H9 (cell line): ENCODE results near the gene ZNF804A. TPM values are rescaled to one million over a fixed set of nuclear protein-coding genes. Genes with fewer than 3 reads are reported as not detected.

Experiments
- DNase-seq: peaks from one replicate; pipeline ENCODE4 v3.0.0-alpha.2; 2017
- H2AFZ ChIP-seq: one replicate; pipeline ENCODE4 v1.6.1; 2013; ENCODE audit warnings: mild to moderate bottlenecking, low read length, control low read depth, moderate library complexity
- H2AK5ac ChIP-seq: 2 replicates; pipeline ENCODE4 v1.6.1; 2013; ENCODE audit warnings: low read length, control low read depth, mixed read lengths; ENCODE audit not compliant: insufficient read length
- H2BK120ac ChIP-seq: one replicate; pipeline ENCODE4 v1.6.1; 2013; ENCODE audit warnings: low read depth, mild to moderate bottlenecking, low read length, control low read depth, inconsistent platforms; ENCODE audit not compliant: poor library complexity, severe bottlenecking
- H2BK12ac ChIP-seq: 2 replicates; pipeline ENCODE4 v1.6.1; 2013; ENCODE audit warnings: low read length, control low read depth, mixed read lengths, low read depth; ENCODE audit not compliant: insufficient read length
- H2BK15ac ChIP-seq: 2 replicates; pipeline ENCODE4 v1.6.1; 2013; ENCODE audit warnings: low read depth, low read length, control low read depth
- H2BK20ac ChIP-seq: one replicate; pipeline ENCODE4 v1.6.1; 2013; ENCODE audit warnings: low read depth, mild to moderate bottlenecking, low read length, control low read depth, inconsistent platforms; ENCODE audit not compliant: poor library complexity, severe bottlenecking
- H2BK5ac ChIP-seq: 2 replicates; pipeline ENCODE4 v1.6.1; 2013; ENCODE audit warnings: low read length, control low read depth, mixed read lengths; ENCODE audit not compliant: insufficient read length
- H3K14ac ChIP-seq: 2 replicates; pipeline ENCODE4 v1.6.1; 2013; ENCODE audit warnings: low read length, control low read depth; ENCODE audit not compliant: insufficient read depth
- H3K18ac ChIP-seq: 2 replicates; pipeline ENCODE4 v1.6.1; 2013; ENCODE audit warnings: low read depth, mild to moderate bottlenecking, mixed read lengths, low read length, control low read depth; ENCODE audit not compliant: insufficient read length
- H3K23ac ChIP-seq: 2 replicates; pipeline ENCODE4 v1.6.1; 2013; ENCODE audit warnings: low read length, control low read depth, mixed read lengths, low read depth; ENCODE audit not compliant: insufficient read length
- H3K23me2 ChIP-seq: 2 replicates; pipeline ENCODE4 v1.6.1; 2013; ENCODE audit warnings: low read depth, mild to moderate bottlenecking, mixed read lengths, low read length, control low read depth; ENCODE audit not compliant: insufficient read length, poor library complexity, severe bottlenecking
- H3K27ac ChIP-seq: 2 replicates; pipeline ENCODE4 v1.5.1; 2013; ENCODE audit warnings: low read length, control low read depth, mixed read lengths, low read depth; ENCODE audit not compliant: insufficient read length
- H3K27me3 ChIP-seq: 2 replicates; pipeline ENCODE4 v1.6.1; 2013; ENCODE audit warnings: low read length, control low read depth, inconsistent platforms; ENCODE audit not compliant: insufficient read depth
- H3K4ac ChIP-seq: 2 replicates; pipeline ENCODE4 v1.6.1; 2013; ENCODE audit warnings: low read depth, mild to moderate bottlenecking, control low read depth, inconsistent platforms, low read length, moderate library complexity
- H3K4me1 ChIP-seq: 2 replicates; pipeline ENCODE4 v1.6.1; 2013; ENCODE audit warnings: low read length, control low read depth, inconsistent platforms; ENCODE audit not compliant: insufficient read depth
- H3K4me2 ChIP-seq: 2 replicates; pipeline ENCODE4 v1.6.1; 2013; ENCODE audit warnings: low read length, control low read depth, mixed read lengths; ENCODE audit not compliant: insufficient read length, insufficient read depth
- H3K56ac ChIP-seq: 2 replicates; pipeline ENCODE4 v1.6.1; 2013; ENCODE audit warnings: low read depth, mild to moderate bottlenecking, mixed read lengths, low read length, control low read depth; ENCODE audit not compliant: insufficient read length
- H3K79me1 ChIP-seq: 2 replicates; pipeline ENCODE4 v1.6.1; 2013; ENCODE audit warnings: low read depth, mild to moderate bottlenecking, moderate library complexity, low read length, control low read depth, inconsistent platforms; ENCODE audit not compliant: insufficient read depth, poor library complexity, severe bottlenecking
- H3K79me2 ChIP-seq: 2 replicates; pipeline ENCODE4 v1.6.1; 2013; ENCODE audit warnings: low read length, control low read depth, inconsistent platforms; ENCODE audit not compliant: insufficient read depth
- H3K9ac ChIP-seq: 2 replicates; pipeline ENCODE4 v1.6.1; 2013; ENCODE audit warnings: low read length, control low read depth, mixed read lengths; ENCODE audit not compliant: insufficient read length; ENCODE audit errors: extremely low read depth
- H3K9me3 ChIP-seq: one replicate; pipeline ENCODE4 v1.6.1; 2013; ENCODE audit warnings: low read depth, low read length, inconsistent platforms; ENCODE audit not compliant: control insufficient read depth
- H3T11ph ChIP-seq: one replicate; pipeline ENCODE4 v1.6.1; 2013; ENCODE audit warnings: mild to moderate bottlenecking, low read length, control low read depth, inconsistent platforms
- H4K20me1 ChIP-seq: one replicate; pipeline ENCODE4 v1.6.1; 2013; ENCODE audit not compliant: control insufficient read depth, insufficient read length, insufficient read depth
- H4K5ac ChIP-seq: 2 replicates; pipeline ENCODE4 v1.6.1; 2013; ENCODE audit warnings: low read depth, mild to moderate bottlenecking, mixed read lengths, low read length, control low read depth; ENCODE audit not compliant: insufficient read length
- H4K8ac ChIP-seq: replicated peaks from 2 replicates; pipeline ENCODE4 v1.6.1; 2013; ENCODE audit warnings: low read length, control low read depth, mixed read lengths, low read depth; ENCODE audit not compliant: insufficient read length
- H4K91ac ChIP-seq: 2 replicates; pipeline ENCODE4 v1.6.1; 2013; ENCODE audit warnings: low read depth, mild to moderate bottlenecking, moderate library complexity, mixed read lengths, low read length, control low read depth; ENCODE audit not compliant: insufficient read length
- H3K27ac Mint-ChIP-seq, 3 experiments: 2 replicates in 2 of 3; 3 replicates in 1 of 3; pipeline ENCODE4 v1.8.0; 2020 to 2021; ENCODE audit warnings: mixed read lengths in 3 of 3, mild to moderate bottlenecking in 1 of 3, moderate library complexity in 1 of 3
- H3K27me3 Mint-ChIP-seq: 2 replicates; pipeline ENCODE4 v1.8.0; 2021; ENCODE audit warnings: low read depth, mild to moderate bottlenecking, moderate library complexity, mixed read lengths
- H3K36me3 Mint-ChIP-seq, 3 experiments: 2 replicates in 2 of 3; 3 replicates in 1 of 3; pipeline ENCODE4 v1.8.0; 2020 to 2021; ENCODE audit warnings: low read depth in 3 of 3, mixed read lengths in 3 of 3; ENCODE audit not compliant: insufficient read depth in 1 of 3
- H3K4me1 Mint-ChIP-seq, 2 experiments: 2 replicates each; pipeline ENCODE4 v1.8.0; 2020; ENCODE audit warnings: mixed read lengths in 2 of 2
- H3K4me3 Mint-ChIP-seq, 2 experiments: 2 replicates in 1 of 2; 3 replicates in 1 of 2; pipeline ENCODE4 v1.8.0; 2020 to 2021; ENCODE audit warnings: mild to moderate bottlenecking in 2 of 2, mixed read lengths in 2 of 2, moderate library complexity in 1 of 2
- H3K9me3 Mint-ChIP-seq, 2 experiments: 2 replicates in 1 of 2; 3 replicates in 1 of 2; pipeline ENCODE4 v1.8.0; 2020; ENCODE audit warnings: mild to moderate bottlenecking in 2 of 2, mixed read lengths in 2 of 2, moderate library complexity in 1 of 2
- CTCF ChIP-seq: fragments of 200-600 bp; sonication (generic); conservative IDR thresholded peaks from 3 replicates; pipeline ENCODE4 v1.8.0; 2021; ENCODE audit warnings: antibody characterized with exemption, mild to moderate bottlenecking
- WGBS: extraction: QIAGEN DNeasy Blood & Tissue Kit; methylation state at CpG from one replicate; pipeline ENCODE4 v1.1.7; 2013; ENCODE audit warnings: missing lambda C conversion rate, low lambda C conversion rate, mixed read lengths; ENCODE audit not compliant: insufficient read length; ENCODE audit errors: extremely low coverage; 5-methylcytosine and 5-hydroxymethylcytosine counted together
- total RNA-seq: library from RNA; stranded (reverse); gene quantifications from 2 replicates; pipeline ENCODE4 v1.2.1, GENCODE V29; 2021

ZNF804A gene
- total RNA-seq, 1 experiment from 2014 or later: not detected

- no peak overlapping the region for H4K5ac ChIP-seq
- no peak overlapping the region for H2AK5ac ChIP-seq
- Mint-ChIP-seq H3K9me3 (no peaks in the 10 kb centered on the region), H3K4me3 (no peak overlapping the region), H3K27me3 (no peaks in the 10 kb centered on the region), H3K36me3 (no peaks in the 10 kb centered on the region), H3K4me1 (peaks cover 4 to 7% of the 10 kb centered on the region in 2 experiments; a peak in 3 of 4 replicates), H3K27ac (no peak overlapping the region)
- H3K79me2 ChIP-seq: no peaks in the 10 kb centered on the region
- no peak overlapping the region for H3K9ac ChIP-seq
- no peak overlapping the region for H2BK12ac ChIP-seq
- H2BK20ac ChIP-seq: no peak overlapping the region
- no peak overlapping the region for H3K27ac ChIP-seq
- no peaks in the 10 kb centered on the region for H3K9me3 ChIP-seq
- H2AFZ ChIP-seq: no peak overlapping the region
- no peak overlapping the region for H2BK5ac ChIP-seq
- no peaks in the 10 kb centered on the region for H3K79me1 ChIP-seq
- no peak overlapping the region for H3K23ac ChIP-seq
- H2BK120ac ChIP-seq: no peak overlapping the region
- no peak overlapping the region for H2BK15ac ChIP-seq
- no peak overlapping the region for H3K4ac ChIP-seq
- H3K27me3 ChIP-seq: no peaks in the 10 kb centered on the region
- no peak overlapping the region for H3K4me2 ChIP-seq
- H4K8ac ChIP-seq: no peak overlapping the region
- H4K20me1 ChIP-seq: no peaks in the 10 kb centered on the region
- H3K4me1 ChIP-seq: no peaks in the 10 kb centered on the region
- H3K23me2 ChIP-seq: no peaks in the 10 kb centered on the region
- WGBS: no CpG with 5 or more reads among the region's 2 CpGs
- no peak for TF ChIP-seq CTCF
- H3K18ac ChIP-seq: no peak overlapping the region
- no peak overlapping the region for H3K14ac ChIP-seq
- no peak overlapping the region for H3K56ac ChIP-seq
- H4K91ac ChIP-seq: no peak overlapping the region
- H3T11ph ChIP-seq: no peak overlapping the region
- no peak for DNase-seq
These were observed 249.0 kb downstream of the ZNF804A start for GRCh38 chr2:184847331-184847730.
